Measurements from ENCODE around the gene PLXDC1.

DNA sequence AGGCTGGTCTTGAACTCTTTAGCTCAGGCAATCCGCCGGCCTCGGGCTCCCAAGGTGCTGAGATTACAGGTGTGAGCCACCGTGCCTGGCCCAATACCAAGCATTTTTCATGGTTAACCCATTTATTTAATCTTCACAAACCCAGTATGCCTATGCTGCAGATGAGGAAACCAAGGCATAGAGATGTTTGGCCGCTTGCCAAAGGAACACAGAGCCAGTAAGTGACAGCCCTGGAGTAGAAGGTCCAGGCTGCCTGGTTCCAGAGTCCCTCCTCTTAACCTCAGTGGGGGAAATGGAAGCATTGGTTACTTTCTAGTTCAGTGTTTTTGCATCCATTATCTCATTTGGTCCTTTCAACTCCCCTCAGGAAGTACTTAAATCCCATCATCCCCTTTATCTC lies 29.9 kb upstream of the PLXDC1 start:
- no peak for TF ChIP-seq CTCF (IDR thresholded peaks at IDR 0.05 in 4 of 5, conservative IDR thresholded peaks at IDR 0.05 in 1 of 5)
- TF ChIP-seq POLR2A (IDR thresholded peaks at IDR 0.05): no peak

All from gastrocnemius medialis (tissue), 4 donors.